ENCODE measurements around the gene APEX2. TPM values are rescaled to one million over a fixed set of nuclear protein-coding genes. Genes with fewer than 3 reads are reported as not detected.

APEX2 gene
- polyA plus RNA-seq, 1 donor from 2014 or later = 3.0 TPM

DNA sequence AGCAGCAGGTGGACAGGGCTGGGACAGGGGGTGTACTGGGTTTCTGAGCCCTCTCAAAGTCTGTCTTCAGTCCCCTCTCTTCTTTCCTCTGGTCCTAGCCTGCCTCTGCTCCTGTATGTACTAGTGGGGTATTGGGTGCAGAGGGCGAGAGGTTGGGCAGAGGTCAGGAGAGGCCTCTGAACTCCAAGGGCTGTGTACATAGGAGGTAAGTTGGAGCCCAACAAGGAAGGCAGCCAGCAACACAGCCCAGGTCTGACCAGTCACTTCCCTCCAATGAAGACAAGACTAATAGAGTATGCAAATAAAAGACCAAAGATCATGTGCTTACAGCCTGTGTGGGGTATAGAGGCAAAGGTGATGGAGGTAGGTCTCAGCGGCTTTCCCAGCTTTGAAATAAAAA is 6.1 kb upstream of the APEX2 start, which contains the start of gene PFKFB1:
TSS of gene PFKFB1 (minus strand) at position 90 of the 400 bp plus-strand sequence. CDS start 181 bp downstream, outside the sequence.
- Histone ChIP-seq H3K9me3 (ENCODE audit: low read length) (no peaks in the 10 kb centered on the region), H3K9ac (ENCODE audit: low read length) (no peak within 1 kb of the TSS), H3K4me3 (ENCODE audit: low read length) (no peak within 1 kb of the TSS), H3K79me2 (replicated peaks; ENCODE audit: insufficient read depth, low read length) (no peaks in the 10 kb centered on the region), H3K4me2 (ENCODE audit: low read length) (no peak within 1 kb of the TSS), H3K27ac (ENCODE audit: low read length) (no peak within 1 kb of the TSS), H3K36me3 (ENCODE audit: insufficient read depth, low read length) (no peaks in the 10 kb centered on the region), H4K20me1 (ENCODE audit: insufficient read depth) (no peaks in the 10 kb centered on the region), H3K9me2 (ENCODE audit: insufficient read depth, low read length) (no peaks in the 10 kb centered on the region), H2AFZ (ENCODE audit: low read depth, low read length) (no peak within 1 kb of the TSS), H3F3A (ENCODE audit: insufficient read depth, low read length, poor library complexity, severe bottlenecking) (no peaks in the 10 kb centered on the region), H3K27me3 (ENCODE audit: insufficient read depth, low read depth, low read length) (no peaks in the 10 kb centered on the region)
- no peak for TF ChIP-seq SMC3 (conservative IDR thresholded peaks at IDR 0.05; ENCODE audit: poor library complexity)
- TF ChIP-seq, protein P1, sequence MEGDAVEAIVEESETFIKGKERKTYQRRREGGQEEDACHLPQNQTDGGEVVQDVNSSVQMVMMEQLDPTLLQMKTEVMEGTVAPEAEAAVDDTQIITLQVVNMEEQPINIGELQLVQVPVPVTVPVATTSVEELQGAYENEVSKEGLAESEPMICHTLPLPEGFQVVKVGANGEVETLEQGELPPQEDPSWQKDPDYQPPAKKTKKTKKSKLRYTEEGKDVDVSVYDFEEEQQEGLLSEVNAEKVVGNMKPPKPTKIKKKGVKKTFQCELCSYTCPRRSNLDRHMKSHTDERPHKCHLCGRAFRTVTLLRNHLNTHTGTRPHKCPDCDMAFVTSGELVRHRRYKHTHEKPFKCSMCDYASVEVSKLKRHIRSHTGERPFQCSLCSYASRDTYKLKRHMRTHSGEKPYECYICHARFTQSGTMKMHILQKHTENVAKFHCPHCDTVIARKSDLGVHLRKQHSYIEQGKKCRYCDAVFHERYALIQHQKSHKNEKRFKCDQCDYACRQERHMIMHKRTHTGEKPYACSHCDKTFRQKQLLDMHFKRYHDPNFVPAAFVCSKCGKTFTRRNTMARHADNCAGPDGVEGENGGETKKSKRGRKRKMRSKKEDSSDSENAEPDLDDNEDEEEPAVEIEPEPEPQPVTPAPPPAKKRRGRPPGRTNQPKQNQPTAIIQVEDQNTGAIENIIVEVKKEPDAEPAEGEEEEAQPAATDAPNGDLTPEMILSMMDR (IDR thresholded peaks at IDR 0.05; ENCODE audit: poor library complexity, severe bottlenecking) = no peak
- no peak for TF ChIP-seq MXI1 (conservative IDR thresholded peaks at IDR 0.05; ENCODE audit: poor library complexity, severe bottlenecking)

DNA sequence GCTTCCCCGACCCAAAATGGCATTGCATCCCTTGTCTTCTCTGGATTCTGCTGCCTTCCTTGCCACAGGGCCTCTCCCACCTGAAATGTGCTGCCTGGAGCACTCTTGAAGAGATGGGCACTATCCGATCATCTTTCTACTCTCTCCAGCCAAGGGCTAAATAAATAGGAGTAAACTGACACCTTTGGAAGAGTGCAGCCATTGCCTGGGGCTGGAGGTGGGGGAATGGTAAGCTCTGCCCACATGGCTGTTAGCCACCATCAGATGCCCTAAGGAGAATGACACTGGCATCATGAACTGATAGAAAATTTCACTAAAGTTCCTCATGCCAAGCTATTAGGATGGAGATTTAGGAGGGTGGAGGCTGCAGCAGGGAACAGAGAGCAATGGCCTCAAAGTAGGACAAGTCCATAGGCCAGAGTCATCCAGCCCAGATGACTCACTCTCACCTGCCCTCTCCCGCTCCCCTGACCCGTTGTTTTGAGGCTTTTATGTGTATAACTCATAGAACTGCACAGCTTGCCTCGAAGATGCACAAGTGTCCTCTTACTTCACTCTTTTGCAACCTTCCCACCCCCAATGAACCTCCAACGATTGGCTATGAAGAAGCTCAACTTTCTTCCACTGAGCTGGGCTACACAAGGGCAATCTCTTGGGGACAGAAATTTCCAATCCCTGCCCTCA is 5.4 kb upstream of the APEX2 start:
- H3K27ac ChIP-seq (ENCODE audit: low read length) = no peak overlapping the region
- H2AFZ ChIP-seq (ENCODE audit: low read depth, low read length) = no peak overlapping the region
- H3K4me3 ChIP-seq (ENCODE audit: low read length) = no peak overlapping the region
- no peaks in the 10 kb centered on the region for H3F3A ChIP-seq (ENCODE audit: insufficient read depth, low read length, poor library complexity, severe bottlenecking)
- H3K36me3 ChIP-seq (ENCODE audit: insufficient read depth, low read length) = no peaks in the 10 kb centered on the region
- H3K27me3 ChIP-seq (ENCODE audit: insufficient read depth, low read depth, low read length) = no peaks in the 10 kb centered on the region
- H3K79me2 ChIP-seq (replicated peaks; ENCODE audit: insufficient read depth, low read length) = no peaks in the 10 kb centered on the region
- no peaks in the 10 kb centered on the region for H3K9me3 ChIP-seq (ENCODE audit: low read length)
- no peak overlapping the region for H3K4me2 ChIP-seq (ENCODE audit: low read length)
- no peaks in the 10 kb centered on the region for H4K20me1 ChIP-seq (ENCODE audit: insufficient read depth)
- H3K9me2 ChIP-seq (ENCODE audit: insufficient read depth, low read length) = no peaks in the 10 kb centered on the region
- no peak overlapping the region for H3K9ac ChIP-seq (ENCODE audit: low read length)
- no peak for TF ChIP-seq TAF1 (IDR thresholded peaks at IDR 0.05; ENCODE audit: low read depth)
- no peak for TF ChIP-seq EP300 (conservative IDR thresholded peaks at IDR 0.05; ENCODE audit: poor library complexity, severe bottlenecking)
- TF ChIP-seq MXI1 (conservative IDR thresholded peaks at IDR 0.05; ENCODE audit: poor library complexity, severe bottlenecking) = no peak
- TF ChIP-seq SMC3 (conservative IDR thresholded peaks at IDR 0.05; ENCODE audit: poor library complexity) = no peak
- TF ChIP-seq RAD21 (conservative IDR thresholded peaks at IDR 0.05) = no peak
- TF ChIP-seq EZH2 (IDR thresholded peaks at IDR 0.05; ENCODE audit: borderline replicate concordance, insufficient read depth, low read length, poor library complexity, severe bottlenecking) = no peak
- TF ChIP-seq, protein P2, sequence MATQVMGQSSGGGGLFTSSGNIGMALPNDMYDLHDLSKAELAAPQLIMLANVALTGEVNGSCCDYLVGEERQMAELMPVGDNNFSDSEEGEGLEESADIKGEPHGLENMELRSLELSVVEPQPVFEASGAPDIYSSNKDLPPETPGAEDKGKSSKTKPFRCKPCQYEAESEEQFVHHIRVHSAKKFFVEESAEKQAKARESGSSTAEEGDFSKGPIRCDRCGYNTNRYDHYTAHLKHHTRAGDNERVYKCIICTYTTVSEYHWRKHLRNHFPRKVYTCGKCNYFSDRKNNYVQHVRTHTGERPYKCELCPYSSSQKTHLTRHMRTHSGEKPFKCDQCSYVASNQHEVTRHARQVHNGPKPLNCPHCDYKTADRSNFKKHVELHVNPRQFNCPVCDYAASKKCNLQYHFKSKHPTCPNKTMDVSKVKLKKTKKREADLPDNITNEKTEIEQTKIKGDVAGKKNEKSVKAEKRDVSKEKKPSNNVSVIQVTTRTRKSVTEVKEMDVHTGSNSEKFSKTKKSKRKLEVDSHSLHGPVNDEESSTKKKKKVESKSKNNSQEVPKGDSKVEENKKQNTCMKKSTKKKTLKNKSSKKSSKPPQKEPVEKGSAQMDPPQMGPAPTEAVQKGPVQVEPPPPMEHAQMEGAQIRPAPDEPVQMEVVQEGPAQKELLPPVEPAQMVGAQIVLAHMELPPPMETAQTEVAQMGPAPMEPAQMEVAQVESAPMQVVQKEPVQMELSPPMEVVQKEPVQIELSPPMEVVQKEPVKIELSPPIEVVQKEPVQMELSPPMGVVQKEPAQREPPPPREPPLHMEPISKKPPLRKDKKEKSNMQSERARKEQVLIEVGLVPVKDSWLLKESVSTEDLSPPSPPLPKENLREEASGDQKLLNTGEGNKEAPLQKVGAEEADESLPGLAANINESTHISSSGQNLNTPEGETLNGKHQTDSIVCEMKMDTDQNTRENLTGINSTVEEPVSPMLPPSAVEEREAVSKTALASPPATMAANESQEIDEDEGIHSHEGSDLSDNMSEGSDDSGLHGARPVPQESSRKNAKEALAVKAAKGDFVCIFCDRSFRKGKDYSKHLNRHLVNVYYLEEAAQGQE (IDR thresholded peaks at IDR 0.05; ENCODE audit: borderline replicate concordance) = no peak
- TF ChIP-seq, protein P1 (IDR thresholded peaks at IDR 0.05; ENCODE audit: poor library complexity, severe bottlenecking) = no peak
- TF ChIP-seq POLR2AphosphoS5 (IDR thresholded peaks at IDR 0.05) = no peak
